Tracheal epithelial cell (primary cell): Measurements from ENCODE around the gene UTF1. TPM values are rescaled to one million over a fixed set of nuclear protein-coding genes. Genes with fewer than 3 reads are reported as not detected.

Source experiments
- total RNA-seq: library from RNA; depleted of rRNA; stranded (reverse); fragments of >200 nt; gene quantifications from 2 replicates; pipeline ENCODE4 v1.2.1, GENCODE V29; 2014

The UTF1 gene
- total RNA-seq, result not detected in 2 replicates

GRCh38 chr10:133230044-133230361 is at the start of gene UTF1:
TSS of gene UTF1 (plus strand) at chr10:133230217. CDS start at chr10:133230289, 72 bp downstream.

GRCh38 chr10:133237588-133238465 is 7.8 kb downstream of the UTF1 start, which contains the start of gene VENTX:
TSS of gene VENTX (plus strand) at chr10:133237855. CDS start at chr10:133237915, 60 bp downstream.

GRCh38 chr10:133276435-133277201 is 46.6 kb downstream of the UTF1 start, which contains the start of gene ADAM8:
TSS of gene ADAM8 (minus strand) at chr10:133276868. CDS start at chr10:133276817, 51 bp downstream.

Other genes with a start within 250 kb of the UTF1 start
- gene ADGRA1, start 142.3 kb upstream of the UTF1 start, total RNA-seq, result not detected in 2 replicates
- under 0.01 and 0.21 TPM in 2 replicates for gene KNDC1, start 70.0 kb upstream of the UTF1 start, total RNA-seq
- not detected in 2 replicates for gene VENTX, start 7.6 kb downstream of the UTF1 start, total RNA-seq
- gene ADAM8, start 46.7 kb downstream of the UTF1 start, total RNA-seq, result 17.5 and 147 TPM in 2 replicates
- 50.1 and 55.9 TPM in 2 replicates for gene TUBGCP2, start 78.7 kb downstream of the UTF1 start, total RNA-seq
- 19.5 and 24.1 TPM in 2 replicates for gene ZNF511, start 78.7 kb downstream of the UTF1 start, total RNA-seq
- gene CALY, start 106.7 kb downstream of the UTF1 start, total RNA-seq, result not detected in 2 replicates
- gene PRAP1, start 117.2 kb downstream of the UTF1 start, total RNA-seq, result not detected in 2 replicates
- gene FUOM, start 127.8 kb downstream of the UTF1 start, total RNA-seq, result 9.4 and 28.2 TPM in 2 replicates
- gene ECHS1, start 143.1 kb downstream of the UTF1 start, total RNA-seq, result 64.6 and 75.9 TPM in 2 replicates
- gene PAOX, start 149.0 kb downstream of the UTF1 start, total RNA-seq, result 4.0 and 21.0 TPM in 2 replicates
- gene MTG1, start 163.9 kb downstream of the UTF1 start, total RNA-seq, result 17.9 and 25.8 TPM in 2 replicates
- gene SPRN, start 194.4 kb downstream of the UTF1 start, total RNA-seq, result under 0.01 TPM in 1 of 2 replicates, not detected in the other
- gene SCART1, start 223.7 kb downstream of the UTF1 start, total RNA-seq, result 0.43 and 1.4 TPM in 2 replicates